GM12874 (cell line): ENCODE measurements around the gene RNMT.

ENCODE experiments used
- TF ChIP-seq, protein P1 (sequence below): IDR thresholded peaks from 2 replicates; pipeline ENCODE4 v1.5.1; 2011; ENCODE audit warnings: low read depth, mild to moderate bottlenecking, control low read depth, low read length, moderate library complexity; ENCODE audit not compliant: insufficient read depth

Gene RNMT

GRCh38 chr18:13756261-13756660 is 29.8 kb downstream of the RNMT start:
- TF ChIP-seq, protein P1, sequence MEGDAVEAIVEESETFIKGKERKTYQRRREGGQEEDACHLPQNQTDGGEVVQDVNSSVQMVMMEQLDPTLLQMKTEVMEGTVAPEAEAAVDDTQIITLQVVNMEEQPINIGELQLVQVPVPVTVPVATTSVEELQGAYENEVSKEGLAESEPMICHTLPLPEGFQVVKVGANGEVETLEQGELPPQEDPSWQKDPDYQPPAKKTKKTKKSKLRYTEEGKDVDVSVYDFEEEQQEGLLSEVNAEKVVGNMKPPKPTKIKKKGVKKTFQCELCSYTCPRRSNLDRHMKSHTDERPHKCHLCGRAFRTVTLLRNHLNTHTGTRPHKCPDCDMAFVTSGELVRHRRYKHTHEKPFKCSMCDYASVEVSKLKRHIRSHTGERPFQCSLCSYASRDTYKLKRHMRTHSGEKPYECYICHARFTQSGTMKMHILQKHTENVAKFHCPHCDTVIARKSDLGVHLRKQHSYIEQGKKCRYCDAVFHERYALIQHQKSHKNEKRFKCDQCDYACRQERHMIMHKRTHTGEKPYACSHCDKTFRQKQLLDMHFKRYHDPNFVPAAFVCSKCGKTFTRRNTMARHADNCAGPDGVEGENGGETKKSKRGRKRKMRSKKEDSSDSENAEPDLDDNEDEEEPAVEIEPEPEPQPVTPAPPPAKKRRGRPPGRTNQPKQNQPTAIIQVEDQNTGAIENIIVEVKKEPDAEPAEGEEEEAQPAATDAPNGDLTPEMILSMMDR = no peak

GRCh38 chr18:13756671-13757070 is 30.2 kb downstream of the RNMT start:
- TF ChIP-seq, protein P1 = no peak

GRCh38 chr18:13758622-13759021 is 32.1 kb downstream of the RNMT start:
- TF ChIP-seq, protein P1 = no peak

- TF ChIP-seq, protein P1 = no peak
Measured at GRCh38 chr18:13760047-13760446, 33.6 kb downstream of the RNMT start.

- TF ChIP-seq, protein P1 = no peak
Measured at GRCh38 chr18:13762690-13763439, 36.4 kb downstream of the RNMT start.

GRCh38 chr18:13775058-13775457 is 48.6 kb downstream of the RNMT start:
- TF ChIP-seq, protein P1 = no peak

GRCh38 chr18:13791181-13791580 is 64.7 kb downstream of the RNMT start:
- TF ChIP-seq, protein P1 = no peak

GRCh38 chr18:13793819-13794218 is 67.3 kb downstream of the RNMT start:
- TF ChIP-seq, protein P1 = no peak
